ENCODE data around the gene UBASH3A.

GRCh38 chr21:42490720-42491119 is 87.0 kb downstream of the UBASH3A start:
- TF ChIP-seq ZNF274 (IDR thresholded peaks at IDR 0.05; ENCODE audit: low read depth, low read length): no peak
- no peak for TF ChIP-seq SUZ12 (IDR thresholded peaks at IDR 0.05; ENCODE audit: extremely low read depth, insufficient read depth, insufficient read length)
